Omental fat pad (tissue), 4 donors: ENCODE results near the gene COQ4. TPM values are rescaled to one million over a fixed set of nuclear protein-coding genes. Genes with fewer than 3 reads are reported as not detected.

Source experiments
- ATAC-seq: fragments of 150-250 bp; one replicate; pipeline ENCODE4 v1.9.1; 2016; ENCODE audit warnings: mild to moderate bottlenecking, moderate library complexity; ENCODE audit not compliant: low FRiP score
- DNase-seq: peaks from one replicate; pipeline ENCODE4 v3.0.0-alpha.2; 2019; ENCODE audit warnings: low spot score
- CTCF ChIP-seq, 3 donors: fragments of 450-650 bp; IDR thresholded peaks; one replicate each; pipeline ENCODE4 v1.5.1; 2016 to 2017; ENCODE audit warnings: antibody characterized with exemption in 3 of 3, mild to moderate bottlenecking in 3 of 3, moderate library complexity in 2 of 3
- total RNA-seq, 4 donors: library from RNA; depleted of rRNA; stranded (reverse); fragments of >200 nt; gene quantifications; one replicate each; pipeline ENCODE4 v1.1.0, GENCODE V29; 2016

The COQ4 gene
- total RNA-seq, 4 donors from 2014 or later: 30.6 to 34.7 (median 32.8) TPM

- DNase-seq (no peak), ATAC-seq (no peak)
- TF ChIP-seq CTCF (IDR thresholded peaks at IDR 0.05): no peak
Observed at GRCh38 chr9:128358861-128359260, 36.2 kb downstream of the COQ4 start.

- no peak for TF ChIP-seq CTCF (IDR thresholded peaks at IDR 0.05)
- DNase-seq (no peak), ATAC-seq (no peak)
Observed at GRCh38 chr9:128360826-128361225, 38.2 kb downstream of the COQ4 start.

GRCh38 chr9:128361296-128361985, 38.8 kb downstream of the COQ4 start:
- ATAC-seq (peak; percentile 3), DNase-seq (no peak)
- no peak for TF ChIP-seq CTCF (IDR thresholded peaks at IDR 0.05)

- ATAC-seq (peak; percentile 95), DNase-seq (peak; percentile 63)
- peak in 1 of 3 donors; percentile 90 for TF ChIP-seq CTCF (IDR thresholded peaks at IDR 0.05)
Observed at GRCh38 chr9:128361986-128362646, 39.5 kb downstream of the COQ4 start.

- no peak for DNase-seq
- ATAC-seq: no peak
- no peak for TF ChIP-seq CTCF (IDR thresholded peaks at IDR 0.05)
Observed at GRCh38 chr9:128362774-128363173, 40.1 kb downstream of the COQ4 start.

- no peak for TF ChIP-seq CTCF (IDR thresholded peaks at IDR 0.05)
- ATAC-seq (no peak), DNase-seq (no peak)
Observed at GRCh38 chr9:128365525-128365924, 42.9 kb downstream of the COQ4 start.
